HAP-1 (cell line): Measurements from ENCODE around the gene GSC2.

Experiments used
- DNase-seq, 2 experiments: peaks; one replicate each; pipeline ENCODE4 v3.0.0-alpha.2; 2016 to 2020; ENCODE audit warnings: low spot score in 2 of 2
- H3K27me3 ChIP-seq: fragments of 250-450 bp; sonication (Bioruptor Pico); 2 replicates; pipeline ENCODE4 v1.5.1; 2020; ENCODE audit warnings: low read depth, mild to moderate bottlenecking, moderate library complexity
- H3K36me3 ChIP-seq: fragments of 250-450 bp; sonication (Bioruptor Pico); replicated peaks from 2 replicates; pipeline ENCODE4 v1.5.1; 2020; ENCODE audit warnings: mild to moderate bottlenecking
- H3K4me1 ChIP-seq: fragments of 250-450 bp; sonication (Bioruptor Pico); 2 replicates; pipeline ENCODE4 v1.5.1; 2020; ENCODE audit warnings: mild to moderate bottlenecking
- H3K4me3 ChIP-seq: fragments of 250-450 bp; sonication (Bioruptor Pico); 2 replicates; pipeline ENCODE4 v1.5.1; 2020; ENCODE audit warnings: mild to moderate bottlenecking, moderate library complexity
- H3K9me3 ChIP-seq: fragments of 250-450 bp; sonication (Bioruptor Pico); 2 replicates; pipeline ENCODE4 v1.5.1; 2020; ENCODE audit warnings: mild to moderate bottlenecking, moderate library complexity
- in situ Hi-C: fragments of 300-500 bp; cut with MboI; formaldehyde crosslinking; loops from 3 replicates; pipeline ENCODE4 v1.14.3; 2020; ENCODE audit warnings: low sequenced_read_pairs, inconsistent platforms, mixed read lengths

GSC2 gene

GRCh38 chr22:19152942-19153883, 3.1 kb upstream of the GSC2 start:
- H3K9me3 ChIP-seq: no peaks in the 10 kb centered on the region; the same call in 1 of the 2 replicates
- no peak overlapping the region for H3K4me3 ChIP-seq
- no peak for DNase-seq
- H3K27me3 ChIP-seq: peaks cover 28% of the 10 kb centered on the region
- in situ Hi-C loops: no loop called here
- H3K36me3 ChIP-seq: no peaks in the 10 kb centered on the region
- no peaks in the 10 kb centered on the region for H3K4me1 ChIP-seq

- Histone ChIP-seq H3K27me3 (peaks cover 32% of the 10 kb centered on the region), H3K4me1 (no peaks in the 10 kb centered on the region), H3K4me3 (no peak overlapping the region), H3K9me3 (no peaks in the 10 kb centered on the region; the same call in 1 of the 2 replicates), H3K36me3 (no peaks in the 10 kb centered on the region)
- in situ Hi-C loops: no loop called here
- DNase-seq: no peak
Observed at GRCh38 chr22:19151329-19152191, 1.5 kb upstream of the GSC2 start.

GRCh38 chr22:19150482-19151328, 613 bp upstream of the GSC2 start:
- no peak for DNase-seq
- Histone ChIP-seq H3K9me3 (no peaks in the 10 kb centered on the region; the same call in 1 of the 2 replicates), H3K36me3 (no peaks in the 10 kb centered on the region), H3K4me1 (no peaks in the 10 kb centered on the region), H3K4me3 (no peak overlapping the region), H3K27me3 (peaks cover 32% of the 10 kb centered on the region)
- in situ Hi-C loops: no loop called here

GRCh38 chr22:19149047-19149883, 827 bp downstream of the GSC2 start:
- in situ Hi-C loops: no loop called here
- H3K36me3 ChIP-seq: no peaks in the 10 kb centered on the region
- peaks cover 32% of the 10 kb centered on the region for H3K27me3 ChIP-seq
- H3K4me3 ChIP-seq: peak overlapping the region; percentile 7; the same call in 1 of the 2 replicates
- DNase-seq: peak in 1 of 2 experiments; percentile 43
- no peaks in the 10 kb centered on the region for H3K4me1 ChIP-seq
- no peaks in the 10 kb centered on the region; the same call in 1 of the 2 replicates for H3K9me3 ChIP-seq

GRCh38 chr22:19148417-19149046, 1.6 kb downstream of the GSC2 start:
- Histone ChIP-seq H3K36me3 (no peaks in the 10 kb centered on the region; the same call in 1 of the 2 replicates), H3K9me3 (no peaks in the 10 kb centered on the region; the same call in 1 of the 2 replicates), H3K4me3 (no peak overlapping the region), H3K27me3 (peaks cover 32% of the 10 kb centered on the region), H3K4me1 (peaks cover 3% of the 10 kb centered on the region; the same call in 1 of the 2 replicates)
- in situ Hi-C loops: no loop called here
- no peak for DNase-seq

- H3K27me3 ChIP-seq: peaks cover 32% of the 10 kb centered on the region
- in situ Hi-C loops: no loop called here
- no peak overlapping the region for H3K4me3 ChIP-seq
- H3K36me3 ChIP-seq: peaks cover 2% of the 10 kb centered on the region
- DNase-seq: no peak
- no peaks in the 10 kb centered on the region; the same call in 1 of the 2 replicates for H3K9me3 ChIP-seq
- peaks cover 6% of the 10 kb centered on the region; the same call in 1 of the 2 replicates for H3K4me1 ChIP-seq
Observed at GRCh38 chr22:19147195-19147780, 2.8 kb downstream of the GSC2 start.

- Histone ChIP-seq H3K4me3 (no peak overlapping the region), H3K27me3 (peaks cover 27% of the 10 kb centered on the region), H3K4me1 (peaks cover 6% of the 10 kb centered on the region; the same call in 1 of the 2 replicates), H3K36me3 (peaks cover 11% of the 10 kb centered on the region), H3K9me3 (no peaks in the 10 kb centered on the region)
- DNase-seq: peak in 1 of 2 experiments; percentile 25
- in situ Hi-C loops: no loop called here
Observed at GRCh38 chr22:19146215-19146968, 3.7 kb downstream of the GSC2 start.

GRCh38 chr22:19143967-19144400, 6.1 kb downstream of the GSC2 start:
- Histone ChIP-seq H3K36me3 (peaks cover 28% of the 10 kb centered on the region), H3K9me3 (no peaks in the 10 kb centered on the region), H3K4me3 (peak overlapping the region; percentile 78), H3K27me3 (peaks cover 12% of the 10 kb centered on the region), H3K4me1 (peaks cover 6% of the 10 kb centered on the region; the same call in 1 of the 2 replicates)
- in situ Hi-C loops: no loop called here
- no peak for DNase-seq

- no peak for DNase-seq
- H3K27me3 ChIP-seq: peaks cover 4% of the 10 kb centered on the region
- H3K4me3 ChIP-seq: peak overlapping the region; percentile 78
- H3K9me3 ChIP-seq: no peaks in the 10 kb centered on the region
- in situ Hi-C loops: no loop called here
- H3K4me1 ChIP-seq: peaks cover 6% of the 10 kb centered on the region; the same call in 1 of the 2 replicates
- H3K36me3 ChIP-seq: peaks cover 36% of the 10 kb centered on the region
Observed at GRCh38 chr22:19143212-19143611, 6.9 kb downstream of the GSC2 start.

- peaks cover 44% of the 10 kb centered on the region for H3K36me3 ChIP-seq
- H3K4me1 ChIP-seq: peaks cover 6% of the 10 kb centered on the region; the same call in 1 of the 2 replicates
- DNase-seq: no peak
- H3K27me3 ChIP-seq: no peaks in the 10 kb centered on the region
- in situ Hi-C loops: no loop called here
- H3K9me3 ChIP-seq: no peaks in the 10 kb centered on the region
- no peak overlapping the region for H3K4me3 ChIP-seq
Observed at GRCh38 chr22:19142394-19142793, 7.7 kb downstream of the GSC2 start.

- H3K27me3 ChIP-seq: no peaks in the 10 kb centered on the region
- H3K36me3 ChIP-seq: peaks cover 56% of the 10 kb centered on the region
- H3K9me3 ChIP-seq: no peaks in the 10 kb centered on the region
- DNase-seq: no peak
- H3K4me1 ChIP-seq: peaks cover 6% of the 10 kb centered on the region; the same call in 1 of the 2 replicates
- in situ Hi-C loops: no loop called here
- no peak overlapping the region for H3K4me3 ChIP-seq
Observed at GRCh38 chr22:19139974-19140373, 10.1 kb downstream of the GSC2 start.
